ENCODE data around the gene PRR15L. TPM values are rescaled to one million over a fixed set of nuclear protein-coding genes. Genes with fewer than 3 reads are reported as not detected.

The PRR15L gene
- total RNA-seq, 1 experiment from 2014 or later, result not detected

- no peak overlapping the region for H3K27ac ChIP-seq (ENCODE audit: insufficient read length, low read depth, low read length)
Observed at GRCh38 chr17:47992216-47992615, 34.5 kb upstream of the PRR15L start.

More at GRCh38 chr17:47992216-47992615, 34.5 kb upstream of the PRR15L start:
- no peak overlapping the region for H2AK5ac ChIP-seq (ENCODE audit: insufficient read length, low read length)
- H2BK20ac ChIP-seq (ENCODE audit: low read depth, low read length, poor library complexity, severe bottlenecking), result no peak overlapping the region
- H3T11ph ChIP-seq (ENCODE audit: low read length), result no peak overlapping the region
- H2BK120ac ChIP-seq (ENCODE audit: low read depth, low read length, poor library complexity, severe bottlenecking), result no peak overlapping the region
- Mint-ChIP-seq H3K9me3 (no peaks in the 10 kb centered on the region; a peak in 1 of 5 replicates), H3K27ac (no peak overlapping the region), H3K4me3 (no peak overlapping the region), H3K36me3 (ENCODE audit: insufficient read depth in 1 of 3, low read depth in 3 of 3) (no peaks in the 10 kb centered on the region), H3K4me1 (peaks cover 73 to 83% of the 10 kb centered on the region in 2 experiments), H3K27me3 (ENCODE audit: low read depth) (peaks cover 3% of the 10 kb centered on the region)
- no peak overlapping the region for H3K14ac ChIP-seq (ENCODE audit: insufficient read depth, low read length)
- no peaks in the 10 kb centered on the region for H3K27me3 ChIP-seq (ENCODE audit: insufficient read depth, low read length)
- no peak overlapping the region for H4K91ac ChIP-seq (ENCODE audit: insufficient read length, low read depth, low read length)
- WGBS (ENCODE audit: extremely low coverage, insufficient read length, low lambda C conversion rate), result no CpG with 5 or more reads among the region's 4 CpGs
- no peak overlapping the region for H2BK5ac ChIP-seq (ENCODE audit: insufficient read length, low read length)
- H3K23me2 ChIP-seq (ENCODE audit: insufficient read length, low read depth, low read length, poor library complexity, severe bottlenecking), result peaks cover 3% of the 10 kb centered on the region
- no peak for DNase-seq
- H3K79me1 ChIP-seq (ENCODE audit: insufficient read depth, low read depth, low read length, poor library complexity, severe bottlenecking), result no peaks in the 10 kb centered on the region
- H3K9ac ChIP-seq (ENCODE audit: extremely low read depth, insufficient read length, low read length), result no peak overlapping the region
- H3K23ac ChIP-seq (ENCODE audit: insufficient read length, low read depth, low read length), result no peak overlapping the region
- H4K8ac ChIP-seq (replicated peaks; ENCODE audit: insufficient read length, low read depth, low read length), result no peak overlapping the region
- H3K4ac ChIP-seq (ENCODE audit: low read depth, low read length), result no peak overlapping the region
- no peak overlapping the region for H2BK15ac ChIP-seq (ENCODE audit: low read depth, low read length)
- H2BK12ac ChIP-seq (ENCODE audit: insufficient read length, low read depth, low read length), result no peak overlapping the region
- H2AFZ ChIP-seq (ENCODE audit: low read length), result no peak overlapping the region
- no peaks in the 10 kb centered on the region for H4K20me1 ChIP-seq (ENCODE audit: control insufficient read depth, insufficient read depth, insufficient read length)
- H4K5ac ChIP-seq (ENCODE audit: insufficient read length, low read depth, low read length), result no peak overlapping the region
- H3K79me2 ChIP-seq (ENCODE audit: insufficient read depth, low read length), result no peaks in the 10 kb centered on the region
- H3K4me2 ChIP-seq (ENCODE audit: insufficient read depth, insufficient read length, low read length), result no peak overlapping the region
- H3K4me1 ChIP-seq (ENCODE audit: insufficient read depth, low read length), result peaks cover 5% of the 10 kb centered on the region; the same call in 1 of the 2 replicates
- no peaks in the 10 kb centered on the region for H3K9me3 ChIP-seq (ENCODE audit: control insufficient read depth, low read depth, low read length)
- H3K56ac ChIP-seq (ENCODE audit: insufficient read length, low read depth, low read length), result no peak overlapping the region
- no peak overlapping the region for H3K18ac ChIP-seq (ENCODE audit: insufficient read length, low read depth, low read length)
- no peak for TF ChIP-seq CTCF (conservative IDR thresholded peaks at IDR 0.05)
